Thymus (tissue), 14 donors: ENCODE results near the gene NDUFA8. TPM values are rescaled to one million over a fixed set of nuclear protein-coding genes. Genes with fewer than 3 reads are reported as not detected.

Experiments used
- DNase-seq, 9 donors: peaks; one replicate each; pipeline ENCODE4 v3.0.0-alpha.2; 2013; ENCODE audit warnings: low spot score in 9 of 9, low read depth in 6 of 9, missing footprints in 1 of 9
- H3K27ac ChIP-seq, 2 donors: one replicate each; pipeline ENCODE4 v1.5.1; 2013; ENCODE audit warnings: control low read depth in 1 of 2, low read depth in 1 of 2, low read length in 1 of 2, mild to moderate bottlenecking in 1 of 2, moderate library complexity in 1 of 2
- H3K27me3 ChIP-seq, 2 donors: one replicate each; pipeline ENCODE4 v1.5.1; 2013; ENCODE audit warnings: low read length in 1 of 2; ENCODE audit not compliant: control insufficient read depth in 2 of 2, insufficient read depth in 1 of 2
- H3K36me3 ChIP-seq, 2 donors: one replicate each; pipeline ENCODE4 v1.5.1; 2013; ENCODE audit warnings: low read length in 1 of 2, mild to moderate bottlenecking in 1 of 2, moderate library complexity in 1 of 2; ENCODE audit not compliant: control insufficient read depth in 2 of 2, insufficient read depth in 2 of 2
- H3K4me1 ChIP-seq, 2 donors: one replicate each; pipeline ENCODE4 v1.5.1; 2013; ENCODE audit warnings: low read length in 2 of 2; ENCODE audit not compliant: control insufficient read depth in 2 of 2, insufficient read depth in 2 of 2
- H3K4me3 ChIP-seq, 2 donors: one replicate each; pipeline ENCODE4 v1.5.1; 2013; ENCODE audit warnings: low read length in 2 of 2, control low read depth in 1 of 2, mild to moderate bottlenecking in 1 of 2
- H3K9me3 ChIP-seq, 2 donors: one replicate each; pipeline ENCODE4 v1.5.1; 2013; ENCODE audit warnings: low read length in 1 of 2, mild to moderate bottlenecking in 1 of 2; ENCODE audit not compliant: control insufficient read depth in 2 of 2, insufficient read depth in 1 of 2
- WGBS: extraction: QIAGEN DNeasy Blood & Tissue Kit; methylation state at CpG from one replicate; pipeline ENCODE4 v1.1.7; 2013; 5-methylcytosine and 5-hydroxymethylcytosine counted together
- long read RNA-seq, 10 donors: transcript quantifications; one replicate each; lab custom pipeline, GENCODE V29; 2026
- polyA plus RNA-seq: library from polyadenylated mRNA; stranded (reverse); fragments of 200-250 nt; gene quantifications from one replicate; pipeline ENCODE4 v1.2.3, GENCODE V29; 2013
- total RNA-seq: library from RNA; stranded (reverse); fragments of 120-200 nt; gene quantifications from one replicate; pipeline ENCODE4 v1.2.4, GENCODE V29; 2013
- donor health status: healthy.

NDUFA8 gene
- total RNA-seq: 42.8 TPM
- polyA plus RNA-seq: 55.9 TPM
- long read RNA-seq, donor 1, transcript NDUFA8-201 (4 exons, 844 nt): major isoform, 10 of 10 reads
- long read RNA-seq, donor 1, partial matches to known transcripts: 0 of 10 reads
- long read RNA-seq, donor 1, other reads (novel, unspliced or antisense): 0 of 10 reads
- long read RNA-seq, donor 2: 0 reads
- long read RNA-seq, donor 3, transcript NDUFA8-201 (4 exons, 844 nt): major isoform, 87 of 128 reads
- long read RNA-seq, donor 3, partial matches to known transcripts: 36 of 128 reads
- long read RNA-seq, donor 3, other reads (novel, unspliced or antisense): 5 of 128 reads
- long read RNA-seq, donor 4, transcript NDUFA8-201 (4 exons, 844 nt): major isoform, 21 of 30 reads
- long read RNA-seq, donor 4, partial matches to known transcripts: 9 of 30 reads
- long read RNA-seq, donor 4, other reads (novel, unspliced or antisense): 0 of 30 reads
- long read RNA-seq, donor 5, transcript NDUFA8-201 (4 exons, 844 nt): major isoform, 102 of 145 reads
- long read RNA-seq, donor 5, partial matches to known transcripts: 43 of 145 reads
- long read RNA-seq, donor 5, other reads (novel, unspliced or antisense): 0 of 145 reads
- long read RNA-seq, donor 6, transcript NDUFA8-201 (4 exons, 844 nt): major isoform, 36 of 46 reads
- long read RNA-seq, donor 6, partial matches to known transcripts: 5 of 46 reads
- long read RNA-seq, donor 6, other reads (novel, unspliced or antisense): 5 of 46 reads
- long read RNA-seq, donor 7, transcript NDUFA8-201 (4 exons, 844 nt): major isoform, 35 of 46 reads
- long read RNA-seq, donor 7, partial matches to known transcripts: 11 of 46 reads
- long read RNA-seq, donor 7, other reads (novel, unspliced or antisense): 0 of 46 reads
- long read RNA-seq, donor 8, transcript NDUFA8-201 (4 exons, 844 nt): major isoform, 17 of 17 reads
- long read RNA-seq, donor 8, partial matches to known transcripts: 0 of 17 reads
- long read RNA-seq, donor 8, other reads (novel, unspliced or antisense): 0 of 17 reads
- long read RNA-seq, donor 9, transcript NDUFA8-201 (4 exons, 844 nt): major isoform, 38 of 45 reads
- long read RNA-seq, donor 9, partial matches to known transcripts: 7 of 45 reads
- long read RNA-seq, donor 9, other reads (novel, unspliced or antisense): 0 of 45 reads
- long read RNA-seq, donor 10, transcript NDUFA8-201 (4 exons, 844 nt): major isoform, 23 of 29 reads
- long read RNA-seq, donor 10, partial matches to known transcripts: 6 of 29 reads
- long read RNA-seq, donor 10, other reads (novel, unspliced or antisense): 0 of 29 reads

DNA sequence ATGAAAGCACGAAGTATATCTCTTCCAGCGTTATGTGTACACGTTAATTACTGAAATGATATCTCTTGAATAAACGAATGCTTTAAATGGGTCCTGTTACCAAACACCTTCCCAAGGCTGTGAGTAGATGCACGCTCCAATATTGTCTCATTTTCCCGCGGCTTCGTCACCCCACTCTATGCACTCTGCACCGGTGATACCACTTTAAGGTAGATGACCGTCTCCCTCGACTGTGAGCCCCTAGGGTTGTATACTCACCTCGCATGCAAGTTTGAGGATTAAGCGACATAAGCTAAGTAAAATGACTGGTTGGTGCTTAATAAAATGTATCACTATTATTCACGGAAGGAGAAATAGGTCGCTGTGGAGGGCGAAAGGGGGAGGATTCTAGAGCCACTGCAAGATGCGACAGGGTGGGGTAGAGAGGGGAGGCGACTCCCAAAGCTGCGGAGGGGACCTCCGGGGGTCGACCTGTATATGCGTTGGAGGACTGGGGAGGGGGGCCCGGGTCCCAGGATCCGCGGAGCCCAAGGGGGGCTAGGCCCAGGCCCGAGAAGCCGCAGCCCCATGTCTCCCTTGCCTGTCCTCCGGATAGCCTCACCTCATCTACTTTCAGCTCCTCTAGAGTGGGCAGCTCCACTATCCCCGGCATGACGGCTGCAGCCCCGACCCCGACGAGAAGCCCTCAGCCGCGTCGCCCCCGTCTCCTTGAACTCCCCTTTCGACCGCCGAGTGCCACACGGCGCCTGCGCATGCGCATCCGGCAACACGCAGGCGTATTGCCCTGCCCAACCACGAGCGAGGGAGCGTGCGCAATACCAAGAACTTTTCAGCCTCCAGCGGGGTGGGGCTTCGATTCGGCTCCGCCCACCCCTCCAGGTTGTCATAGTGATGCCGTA is at the start of gene NDUFA8, which contains the start of gene MORN5:
Gene NDUFA8, minus strand, starts transcription at position 754 of the 899 bp plus-strand sequence. Its CDS starts 102 bp downstream, at position 652.
Gene MORN5, plus strand, starts transcription at position 883 of the 899 bp plus-strand sequence. CDS start 65 bp downstream, outside the sequence.
- Histone ChIP-seq H3K36me3 (no peaks in the 10 kb centered on the region), H3K27me3 (peaks cover 0 to 3% of the 10 kb centered on the region in 2 donors), H3K4me3 (peak within 1 kb of the TSS; percentile 76 to 84), H3K4me1 (peaks cover 3 to 7% of the 10 kb centered on the region in 2 donors), H3K9me3 (no peaks in the 10 kb centered on the region), H3K27ac (peak within 1 kb of the TSS; percentile 32 to 72)
- peak; percentile 89 to 98 (median 94) for DNase-seq
- 3% methylated on average over 56 of the region's 56 CpGs for WGBS

DNA sequence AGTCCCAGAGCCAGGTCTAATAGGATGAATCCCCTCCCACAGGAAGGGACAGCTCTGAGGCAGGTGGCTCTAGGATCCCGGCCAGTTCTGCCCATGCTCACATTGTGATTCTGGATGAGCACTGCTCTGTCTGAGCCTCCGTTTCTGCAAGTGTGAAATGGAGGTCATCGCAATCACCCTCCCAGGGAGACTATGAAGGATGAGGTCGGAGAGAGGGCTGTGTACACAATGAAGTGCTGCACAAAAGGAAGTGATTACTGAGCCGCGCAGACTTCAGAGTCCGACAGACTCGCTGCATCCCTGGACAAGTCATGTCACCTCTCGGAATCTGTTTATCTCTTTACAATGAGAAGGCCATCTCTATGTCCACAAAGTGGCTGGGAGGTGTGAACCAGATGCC is 47.5 kb upstream of the NDUFA8 start:
- DNase-seq: no peak
- H3K36me3 ChIP-seq: no peaks in the 10 kb centered on the region
- H3K27ac ChIP-seq: no peak overlapping the region
- no peak overlapping the region for H3K4me3 ChIP-seq
- no peaks in the 10 kb centered on the region for H3K4me1 ChIP-seq
- H3K9me3 ChIP-seq: no peaks in the 10 kb centered on the region
- 96% methylated on average over 9 of the region's 9 CpGs for WGBS
- peaks cover 6 to 28% of the 10 kb centered on the region in 2 donors for H3K27me3 ChIP-seq

DNA sequence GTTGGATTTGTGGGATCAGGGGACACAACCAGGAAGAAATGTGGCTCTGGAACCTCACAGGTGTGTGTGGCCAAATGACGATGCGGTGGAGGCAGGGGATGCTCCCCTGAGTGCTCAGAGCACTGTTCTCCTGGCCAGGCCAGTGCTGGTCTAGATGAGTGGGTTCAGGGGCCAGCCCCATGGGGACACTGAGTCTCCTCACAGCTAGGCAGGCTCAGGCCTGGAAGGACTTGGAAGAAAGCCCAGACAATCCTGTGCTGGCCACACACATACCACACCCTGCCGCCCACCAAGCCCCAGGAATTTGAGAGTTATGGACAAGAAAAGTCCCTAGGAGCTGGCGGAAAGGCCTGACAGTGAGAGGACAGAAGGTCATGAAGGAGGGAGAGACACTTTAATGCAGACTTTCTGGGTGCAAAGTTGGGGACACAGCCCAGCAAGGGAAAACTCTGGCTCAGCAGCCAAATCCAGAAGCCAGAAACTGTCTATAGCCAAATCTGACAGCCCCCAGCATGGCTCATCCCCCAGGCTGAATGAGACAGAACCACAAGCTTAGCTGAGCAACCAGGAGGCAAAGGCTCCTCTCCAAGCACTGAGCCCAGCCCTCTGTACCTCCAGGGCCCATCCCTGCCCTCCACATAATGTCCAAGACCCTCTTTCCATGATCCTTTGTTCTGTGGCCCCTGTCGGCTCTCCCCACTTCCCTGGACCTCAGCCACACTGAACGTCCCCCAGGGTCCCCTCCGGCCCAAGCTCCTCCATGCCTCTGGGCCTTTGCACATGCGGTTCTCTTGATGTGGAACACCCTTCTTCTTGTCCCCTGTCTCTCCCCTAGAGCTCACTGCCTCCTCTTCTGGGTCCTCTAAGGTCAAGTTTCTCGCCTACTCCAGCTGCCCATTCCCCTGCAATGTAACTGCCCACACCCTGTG is 46.8 kb upstream of the NDUFA8 start:
- no peak for DNase-seq
- Histone ChIP-seq H3K9me3 (no peaks in the 10 kb centered on the region), H3K4me3 (no peak overlapping the region), H3K27me3 (peaks cover 0 to 21% of the 10 kb centered on the region in 2 donors), H3K27ac (no peak overlapping the region), H3K4me1 (no peaks in the 10 kb centered on the region), H3K36me3 (no peaks in the 10 kb centered on the region)
- 94% methylated on average over 9 of the region's 9 CpGs for WGBS

DNA sequence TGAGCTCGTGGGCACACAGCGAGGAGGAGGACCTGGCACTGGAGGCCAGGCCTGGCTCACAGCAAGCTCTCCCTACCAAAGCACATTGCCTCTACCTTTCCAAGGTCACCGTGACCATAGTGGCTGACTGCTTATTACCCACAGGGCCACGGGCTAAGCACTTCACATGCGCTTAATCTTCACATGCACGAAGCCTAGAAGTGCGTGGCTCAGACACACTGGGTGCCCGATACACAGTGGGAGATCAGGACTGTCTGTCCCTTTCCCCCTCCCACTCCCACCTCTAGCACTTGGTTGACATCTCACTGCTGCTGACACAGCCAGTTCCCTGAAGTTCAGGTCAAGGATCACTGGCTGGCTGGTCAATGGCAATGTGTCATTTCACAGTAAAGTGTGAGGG is 45.6 kb upstream of the NDUFA8 start:
- no peak for DNase-seq
- Histone ChIP-seq H3K27ac (no peak overlapping the region), H3K9me3 (no peaks in the 10 kb centered on the region), H3K4me1 (no peaks in the 10 kb centered on the region), H3K27me3 (peaks cover 0 to 10% of the 10 kb centered on the region in 2 donors), H3K4me3 (no peak overlapping the region), H3K36me3 (no peaks in the 10 kb centered on the region)
- 97% methylated on average over 8 of the region's 8 CpGs for WGBS

DNA sequence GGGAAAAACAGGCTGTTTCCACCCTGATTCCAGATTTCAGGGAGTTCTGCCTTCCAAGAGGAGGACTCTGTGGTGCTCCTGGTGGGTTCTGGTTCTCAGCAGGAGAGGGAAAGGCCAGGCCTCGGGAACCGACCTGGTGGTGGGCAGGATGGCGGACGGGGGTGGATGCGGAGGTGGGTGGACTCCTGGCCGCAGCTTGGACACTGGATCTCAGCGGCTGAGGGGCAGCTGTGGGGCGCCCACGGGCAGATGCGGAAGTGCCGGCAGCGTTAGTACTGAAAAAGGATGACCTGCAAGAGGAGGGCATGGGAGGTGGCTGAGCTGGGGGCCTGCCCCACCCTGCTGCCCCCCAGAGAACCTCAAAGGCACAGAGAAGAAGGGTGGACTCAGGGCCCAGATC is 44.9 kb upstream of the NDUFA8 start:
- no peaks in the 10 kb centered on the region for H3K4me1 ChIP-seq
- 96% methylated on average over 12 of the region's 12 CpGs for WGBS
- no peaks in the 10 kb centered on the region for H3K9me3 ChIP-seq
- H3K27me3 ChIP-seq: peaks cover 0 to 6% of the 10 kb centered on the region in 2 donors
- H3K4me3 ChIP-seq: no peak overlapping the region
- H3K36me3 ChIP-seq: no peaks in the 10 kb centered on the region
- no peak overlapping the region for H3K27ac ChIP-seq
- DNase-seq: no peak

DNA sequence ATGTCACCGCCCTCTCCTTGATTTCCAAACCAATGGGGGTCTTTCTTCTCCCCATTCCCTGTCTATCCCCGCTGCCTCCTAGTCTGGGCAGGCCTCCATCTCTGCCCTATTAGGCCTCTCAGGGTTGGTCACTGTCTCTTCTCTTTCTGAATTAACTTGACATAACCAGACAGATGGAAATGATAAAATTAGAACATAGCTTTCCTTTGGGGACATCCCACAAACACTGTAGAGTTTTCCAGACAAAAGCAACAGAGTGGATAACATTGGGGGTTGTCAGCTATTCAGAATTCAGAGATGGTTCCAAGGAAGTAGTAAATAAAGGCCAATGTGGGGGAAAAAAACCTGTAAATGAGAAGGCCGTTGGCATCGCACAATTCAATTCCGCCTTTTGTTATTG is 44.5 kb upstream of the NDUFA8 start:
- 97% methylated on average over 5 of the region's 5 CpGs for WGBS
- no peak for DNase-seq
- Histone ChIP-seq H3K9me3 (no peaks in the 10 kb centered on the region), H3K27me3 (peaks cover 0 to 4% of the 10 kb centered on the region in 2 donors), H3K4me3 (no peak overlapping the region), H3K36me3 (no peaks in the 10 kb centered on the region), H3K4me1 (no peaks in the 10 kb centered on the region), H3K27ac (no peak overlapping the region)

DNA sequence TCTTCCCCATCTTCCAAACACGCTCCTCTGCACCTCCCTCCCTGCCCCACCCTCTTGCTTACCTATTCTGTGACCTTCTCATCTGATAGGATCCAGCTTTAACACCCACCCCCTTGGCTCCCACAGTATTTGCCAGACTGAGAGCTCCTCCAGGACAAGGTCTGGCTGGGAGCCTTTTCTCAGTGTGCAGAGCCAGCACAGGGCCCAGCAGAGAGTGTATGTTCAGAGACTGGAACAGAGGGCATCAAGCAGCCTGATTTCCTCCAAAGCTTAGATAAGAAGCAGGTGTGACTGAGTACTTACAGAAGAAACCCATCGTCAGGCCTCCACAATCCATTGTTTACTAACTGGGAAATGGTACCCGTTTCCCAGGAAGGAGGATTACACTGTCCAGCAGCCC is 42.5 kb upstream of the NDUFA8 start:
- no peak overlapping the region for H3K4me3 ChIP-seq
- no peaks in the 10 kb centered on the region for H3K36me3 ChIP-seq
- no peak overlapping the region for H3K27ac ChIP-seq
- 92% methylated on average over 3 of the region's 3 CpGs for WGBS
- H3K4me1 ChIP-seq: no peaks in the 10 kb centered on the region
- peaks cover 0 to 9% of the 10 kb centered on the region in 2 donors for H3K27me3 ChIP-seq
- no peak for DNase-seq
- no peaks in the 10 kb centered on the region for H3K9me3 ChIP-seq
